GM23248 (cell line): Measurements from ENCODE around the gene HMCN1. TPM values are rescaled to one million over a fixed set of nuclear protein-coding genes. Genes with fewer than 3 reads are reported as not detected.

ENCODE experiments used
- DNase-seq: peaks from one replicate; pipeline ENCODE4 v3.0.0-alpha.2; 2015
- H2AFZ ChIP-seq: fragments of 200-600 bp; sonication (generic); 2 replicates; pipeline ENCODE4 v1.6.1; 2016; ENCODE audit warnings: antibody characterized with exemption
- H3F3A ChIP-seq: fragments of 200-600 bp; sonication (generic); 2 replicates; pipeline ENCODE4 v1.6.1; 2016; ENCODE audit warnings: mild to moderate bottlenecking, antibody characterized with exemption, mixed run types; ENCODE audit not compliant: insufficient read depth
- H3K27ac ChIP-seq: fragments of 200-600 bp; sonication (generic); 2 replicates; pipeline ENCODE4 v1.5.1; 2016; ENCODE audit warnings: mild to moderate bottlenecking
- H3K27me3 ChIP-seq: fragments of 200-600 bp; sonication (generic); replicated peaks from 2 replicates; pipeline ENCODE4 v1.6.1; 2016; ENCODE audit warnings: mild to moderate bottlenecking; ENCODE audit not compliant: insufficient read depth
- H3K36me3 ChIP-seq: fragments of 200-600 bp; sonication (generic); 2 replicates; pipeline ENCODE4 v1.6.1; 2016; ENCODE audit warnings: low read depth, mild to moderate bottlenecking
- H3K4me1 ChIP-seq: fragments of 200-600 bp; sonication (generic); 2 replicates; pipeline ENCODE4 v1.6.1; 2016; ENCODE audit warnings: mild to moderate bottlenecking; ENCODE audit not compliant: insufficient read depth
- H3K4me2 ChIP-seq: fragments of 200-600 bp; sonication (generic); one replicate; pipeline ENCODE4 v1.6.1; 2016; ENCODE audit warnings: mild to moderate bottlenecking; ENCODE audit not compliant: unreplicated experiment
- H3K4me3 ChIP-seq: fragments of 200-600 bp; sonication (generic); 2 replicates; pipeline ENCODE4 v1.5.1; 2016; ENCODE audit warnings: mild to moderate bottlenecking
- H3K79me2 ChIP-seq: fragments of 200-600 bp; sonication (generic); 2 replicates; pipeline ENCODE4 v1.6.1; 2016; ENCODE audit warnings: mild to moderate bottlenecking; ENCODE audit not compliant: insufficient read depth
- H3K9ac ChIP-seq: fragments of 200-600 bp; sonication (generic); 2 replicates; pipeline ENCODE4 v1.6.1; 2016; ENCODE audit warnings: mild to moderate bottlenecking
- H3K9me2 ChIP-seq: fragments of 200-600 bp; sonication (generic); 2 replicates; pipeline ENCODE4 v1.6.1; 2016; ENCODE audit warnings: mixed run types, mild to moderate bottlenecking, moderate library complexity; ENCODE audit not compliant: insufficient read depth
- H3K9me3 ChIP-seq: fragments of 200-600 bp; sonication (generic); one replicate; pipeline ENCODE4 v1.6.1; 2017; ENCODE audit warnings: low read depth
- H4K20me1 ChIP-seq: fragments of 200-600 bp; sonication (generic); 2 replicates; pipeline ENCODE4 v1.6.0; 2016; ENCODE audit not compliant: insufficient read depth
- EZH2 ChIP-seq: fragments of 200-600 bp; sonication (generic); IDR thresholded peaks from 2 replicates; pipeline ENCODE4 v1.6.1; 2018; ENCODE audit warnings: antibody characterized with exemption, mild to moderate bottlenecking; ENCODE audit not compliant: insufficient read depth, poor library complexity, severe bottlenecking
- EZH2phosphoT487 ChIP-seq: fragments of 200-600 bp; sonication (generic); IDR thresholded peaks from 2 replicates; pipeline ENCODE4 v1.6.1; 2018; ENCODE audit warnings: antibody characterized with exemption, moderate library complexity, mild to moderate bottlenecking, low read depth; ENCODE audit not compliant: insufficient read depth
- WGBS, 2 experiments: methylation state at CpG; one replicate each; pipeline ENCODE4 v1.1.6; 2015 to 2017; ENCODE audit warnings: low lambda C conversion rate in 2 of 2, low coverage in 1 of 2; ENCODE audit errors: missing lambda C conversion rate in 2 of 2; 5-methylcytosine and 5-hydroxymethylcytosine counted together
- in situ Hi-C: fragments of 300-500 bp; cut with MboI; formaldehyde crosslinking; loops from 2 replicates; pipeline ENCODE4 v1.15.0; 2020
- polyA plus RNA-seq: library from polyadenylated mRNA; unstranded; fragments of >200 nt; fragmentation: Nextera tagmentation; extraction: Ambion mirVana; gene quantifications from 2 replicates; pipeline ENCODE4 v1.2.1, GENCODE V29; 2016
- total RNA-seq: library from RNA; depleted of rRNA; stranded (reverse); fragments of >200 nt; shearing (Covaris generic); gene quantifications from 2 replicates; pipeline ENCODE4 v1.2.3, GENCODE V29; 2014

The HMCN1 gene
- total and polyA plus RNA-seq, 2 experiments from 2014 or later = 1.8 to 5.2 TPM

DNA sequence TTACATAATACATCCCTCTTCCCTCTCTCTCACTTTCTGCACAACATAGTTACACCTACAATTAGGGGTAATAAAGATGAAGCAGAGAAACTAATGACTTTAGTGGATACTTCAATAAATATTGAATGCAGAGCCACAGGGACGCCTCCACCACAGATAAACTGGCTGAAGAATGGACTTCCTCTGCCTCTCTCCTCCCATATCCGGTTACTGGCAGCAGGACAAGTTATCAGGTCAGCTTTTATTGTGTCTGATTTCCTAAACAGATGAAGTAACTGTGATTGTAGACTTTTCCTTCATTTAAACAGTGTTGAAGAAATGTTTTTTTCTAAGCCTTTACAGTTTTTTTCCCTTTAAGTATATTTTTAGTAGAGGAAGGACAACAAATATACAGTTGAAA lies 359.2 kb downstream of the HMCN1 start:
- Histone ChIP-seq H3K9me3 (no peaks in the 10 kb centered on the region), H3K36me3 (no peaks in the 10 kb centered on the region), H3K79me2 (no peaks in the 10 kb centered on the region), H3K4me3 (no peak overlapping the region), H3K27me3 (no peaks in the 10 kb centered on the region), H2AFZ (no peak overlapping the region), H4K20me1 (no peaks in the 10 kb centered on the region), H3K4me2 (peak overlapping the region; percentile 23), H3K9ac (no peak overlapping the region), H3K27ac (no peak overlapping the region), H3K4me1 (peaks cover 17% of the 10 kb centered on the region), H3F3A (no peaks in the 10 kb centered on the region), H3K9me2 (no peaks in the 10 kb centered on the region)
- in situ Hi-C loops = no loop called here
- WGBS, 2 experiments = 68 to 84% methylated on average over 2 of the region's 2 CpGs
- peak; percentile 25 for DNase-seq
- TF ChIP-seq EZH2phosphoT487 (no peak), EZH2 (no peak)

DNA sequence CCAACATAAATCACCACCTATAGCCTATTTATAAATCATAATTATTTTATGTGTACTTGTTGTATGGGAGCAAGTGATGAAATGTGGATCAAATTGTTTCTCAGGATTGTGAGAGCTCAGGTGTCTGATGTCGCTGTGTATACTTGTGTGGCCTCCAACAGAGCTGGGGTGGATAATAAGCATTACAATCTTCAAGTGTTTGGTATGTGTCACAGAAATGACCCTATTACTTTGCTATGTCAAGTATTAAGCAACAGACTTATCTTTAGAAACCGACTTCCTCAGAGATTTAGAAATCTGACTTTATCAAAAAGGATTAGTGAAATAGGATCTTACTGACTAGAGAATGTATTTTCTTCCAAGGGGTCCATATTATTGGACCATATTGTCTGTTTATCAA lies 360.0 kb downstream of the HMCN1 start:
- TF ChIP-seq EZH2phosphoT487 (no peak), EZH2 (no peak)
- no peak overlapping the region for H3K27ac ChIP-seq

DNA sequence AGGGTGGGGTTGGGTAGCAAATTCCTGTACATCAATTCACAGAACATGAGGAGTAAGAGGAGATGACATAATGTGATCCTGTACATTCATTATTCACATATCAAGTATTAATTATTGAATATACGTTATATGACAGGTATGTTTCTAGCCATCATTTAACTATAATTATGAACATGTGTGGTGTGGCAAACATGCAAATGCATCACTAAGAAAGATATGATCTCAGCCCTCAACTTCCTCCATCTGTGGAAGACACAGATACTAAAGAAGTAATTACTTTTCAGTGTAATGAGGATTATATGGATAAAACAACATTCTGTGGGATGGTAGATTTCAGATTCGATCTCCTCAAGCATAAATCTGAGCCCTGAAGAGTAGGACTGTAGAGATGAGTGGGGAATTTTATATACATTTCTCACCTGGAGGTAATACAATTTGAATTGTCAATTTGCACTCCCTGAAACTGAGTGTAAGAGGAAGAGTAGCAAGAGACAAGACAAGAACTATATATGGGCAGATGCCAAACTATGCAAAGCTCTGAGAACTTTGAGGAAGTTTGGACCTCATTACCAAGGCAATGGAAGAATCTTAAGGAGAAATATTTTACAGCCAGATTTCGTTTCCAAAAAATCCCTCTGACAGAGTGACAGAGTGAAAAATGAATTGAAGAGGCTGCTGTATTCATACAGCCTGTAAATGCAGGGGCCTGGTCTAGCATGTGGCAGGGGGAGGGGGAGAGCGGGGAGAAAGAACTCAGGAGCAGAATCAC lies 365.3 kb downstream of the HMCN1 start:
- Histone ChIP-seq H3K27me3 (no peaks in the 10 kb centered on the region), H3K4me3 (no peak overlapping the region), H3K9me3 (no peaks in the 10 kb centered on the region), H3K4me1 (peaks cover 25% of the 10 kb centered on the region), H3K9ac (no peak overlapping the region), H2AFZ (no peak overlapping the region), H3K79me2 (no peaks in the 10 kb centered on the region), H3K36me3 (no peaks in the 10 kb centered on the region), H3K27ac (no peak overlapping the region), H3K9me2 (no peaks in the 10 kb centered on the region; the same call in 1 of the 2 replicates), H3K4me2 (no peak overlapping the region), H3F3A (peaks cover 26% of the 10 kb centered on the region), H4K20me1 (no peaks in the 10 kb centered on the region)
- no peak for TF ChIP-seq EZH2
- TF ChIP-seq EZH2phosphoT487 = no peak
- in situ Hi-C loops = no loop called here
- peak; percentile 2 for DNase-seq
- WGBS, 2 experiments = 26 to 31% methylated on average over 4 of the region's 4 CpGs

More for the DNA sequence above, 360.0 kb downstream of the HMCN1 start:
- peak overlapping the region; percentile 23 for H3K4me2 ChIP-seq
- no peaks in the 10 kb centered on the region for H3K9me2 ChIP-seq
- H3K4me3 ChIP-seq = no peak overlapping the region
- no peaks in the 10 kb centered on the region for H3K9me3 ChIP-seq
- H3K36me3 ChIP-seq = no peaks in the 10 kb centered on the region
- no peak overlapping the region for H2AFZ ChIP-seq
- peak; percentile 65 for DNase-seq
- no peaks in the 10 kb centered on the region for H4K20me1 ChIP-seq
- in situ Hi-C loops = no loop called here
- 36 to 37% methylated on average over 2 of the region's 2 CpGs for WGBS, 2 experiments
- no peaks in the 10 kb centered on the region for H3F3A ChIP-seq
- H3K9ac ChIP-seq = no peak overlapping the region
- H3K79me2 ChIP-seq = no peaks in the 10 kb centered on the region
- peaks cover 20% of the 10 kb centered on the region for H3K4me1 ChIP-seq
- no peaks in the 10 kb centered on the region for H3K27me3 ChIP-seq

DNA sequence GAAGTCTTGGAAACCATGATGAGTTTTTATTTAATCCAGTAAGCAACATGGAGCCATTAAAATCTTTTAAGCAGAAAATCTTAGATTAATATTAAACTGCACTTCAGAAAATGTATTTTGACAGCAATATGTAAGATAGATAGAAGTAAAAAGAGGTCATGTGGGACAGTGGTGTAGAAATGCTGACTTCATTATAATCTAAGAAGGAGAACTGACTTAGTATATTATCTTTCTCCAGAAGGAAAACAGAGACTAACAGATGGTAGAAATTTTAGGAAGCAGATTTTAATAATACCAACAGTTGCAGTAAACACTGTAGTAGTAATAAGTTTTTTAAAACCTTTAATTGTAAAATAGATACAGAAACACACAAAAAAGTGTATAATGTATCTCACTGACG lies 367.9 kb downstream of the HMCN1 start:
- Histone ChIP-seq H3K9me2 (no peaks in the 10 kb centered on the region; the same call in 1 of the 2 replicates), H4K20me1 (no peaks in the 10 kb centered on the region), H3K79me2 (no peaks in the 10 kb centered on the region), H3K4me3 (peak overlapping the region; percentile 38; the same call in 1 of the 2 replicates), H3K9ac (no peak overlapping the region), H3K27me3 (no peaks in the 10 kb centered on the region), H2AFZ (no peak overlapping the region), H3K36me3 (no peaks in the 10 kb centered on the region), H3F3A (peaks cover 26% of the 10 kb centered on the region), H3K27ac (peak overlapping the region; percentile 58), H3K9me3 (no peaks in the 10 kb centered on the region), H3K4me2 (peak overlapping the region; percentile 68), H3K4me1 (peaks cover 22% of the 10 kb centered on the region)
- DNase-seq = no peak
- 43 to 48% methylated on average over 1 of the region's 1 CpG for WGBS, 2 experiments
- no peak for TF ChIP-seq EZH2
- TF ChIP-seq EZH2phosphoT487 = no peak
- in situ Hi-C loops = no loop called here
